ENCODE results near the gene ACRV1.

DNA sequence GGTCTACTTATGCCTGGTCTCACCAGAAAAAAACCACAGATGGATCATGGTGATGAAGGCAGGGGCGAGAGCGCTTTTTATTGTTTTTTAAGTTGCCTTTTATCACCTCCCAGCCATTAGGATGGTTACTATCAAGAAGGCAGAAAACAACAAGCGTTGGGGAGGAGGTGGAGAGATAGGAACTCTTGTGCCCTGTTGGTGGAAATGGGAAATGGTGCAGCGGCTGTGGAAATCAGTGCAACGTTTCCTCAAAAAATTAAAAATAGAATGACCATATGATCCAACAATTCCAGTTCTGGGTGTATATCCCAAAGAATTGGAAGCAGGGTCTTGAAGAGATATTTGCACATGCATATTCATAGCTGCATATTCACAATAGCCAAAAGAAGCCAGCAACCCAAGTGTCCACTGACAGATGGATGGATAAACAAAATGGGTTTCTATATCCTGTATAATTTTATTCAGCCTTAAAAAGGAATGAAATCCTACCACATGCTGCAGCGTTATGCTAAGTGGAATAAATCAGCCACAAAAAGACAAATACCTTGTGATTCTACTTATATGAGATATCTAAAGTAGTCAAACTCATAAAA, 20.5 kb upstream of the ACRV1 start:
- TF ChIP-seq, protein P1, sequence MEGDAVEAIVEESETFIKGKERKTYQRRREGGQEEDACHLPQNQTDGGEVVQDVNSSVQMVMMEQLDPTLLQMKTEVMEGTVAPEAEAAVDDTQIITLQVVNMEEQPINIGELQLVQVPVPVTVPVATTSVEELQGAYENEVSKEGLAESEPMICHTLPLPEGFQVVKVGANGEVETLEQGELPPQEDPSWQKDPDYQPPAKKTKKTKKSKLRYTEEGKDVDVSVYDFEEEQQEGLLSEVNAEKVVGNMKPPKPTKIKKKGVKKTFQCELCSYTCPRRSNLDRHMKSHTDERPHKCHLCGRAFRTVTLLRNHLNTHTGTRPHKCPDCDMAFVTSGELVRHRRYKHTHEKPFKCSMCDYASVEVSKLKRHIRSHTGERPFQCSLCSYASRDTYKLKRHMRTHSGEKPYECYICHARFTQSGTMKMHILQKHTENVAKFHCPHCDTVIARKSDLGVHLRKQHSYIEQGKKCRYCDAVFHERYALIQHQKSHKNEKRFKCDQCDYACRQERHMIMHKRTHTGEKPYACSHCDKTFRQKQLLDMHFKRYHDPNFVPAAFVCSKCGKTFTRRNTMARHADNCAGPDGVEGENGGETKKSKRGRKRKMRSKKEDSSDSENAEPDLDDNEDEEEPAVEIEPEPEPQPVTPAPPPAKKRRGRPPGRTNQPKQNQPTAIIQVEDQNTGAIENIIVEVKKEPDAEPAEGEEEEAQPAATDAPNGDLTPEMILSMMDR (conservative IDR thresholded peaks at IDR 0.05; ENCODE audit: low read depth, low read length), result no peak
- TF ChIP-seq BHLHE40 (IDR thresholded peaks at IDR 0.05; ENCODE audit: low read depth, low read length), result no peak
- TF ChIP-seq MAFK (IDR thresholded peaks at IDR 0.05; ENCODE audit: low read depth, low read length), result no peak
- no peak for TF ChIP-seq MXI1 (IDR thresholded peaks at IDR 0.05; ENCODE audit: borderline replicate concordance, low read depth, low read length)
- TF ChIP-seq POLR2A (IDR thresholded peaks at IDR 0.05; ENCODE audit: low read depth, low read length), result no peak
- no peak for TF ChIP-seq NFE2L2 (IDR thresholded peaks at IDR 0.05; ENCODE audit: low read depth, low read length)
- no peak for TF ChIP-seq RCOR1 (IDR thresholded peaks at IDR 0.05; ENCODE audit: insufficient replicate concordance, low read length)
- TF ChIP-seq SMC3 (IDR thresholded peaks at IDR 0.05; ENCODE audit: low read depth, low read length), result no peak
